ENCODE results near the gene TMEM174. TPM values are rescaled to one million over a fixed set of nuclear protein-coding genes. Genes with fewer than 3 reads are reported as not detected.
"Not testable (repeated sequence)": the region's sequence is repeated elsewhere in the genome, so short reads cannot be mapped to it uniquely, and the experiment has no call there.

Gene TMEM174
- total RNA-seq, 1 donor from 2014 or later: not detected

DNA sequence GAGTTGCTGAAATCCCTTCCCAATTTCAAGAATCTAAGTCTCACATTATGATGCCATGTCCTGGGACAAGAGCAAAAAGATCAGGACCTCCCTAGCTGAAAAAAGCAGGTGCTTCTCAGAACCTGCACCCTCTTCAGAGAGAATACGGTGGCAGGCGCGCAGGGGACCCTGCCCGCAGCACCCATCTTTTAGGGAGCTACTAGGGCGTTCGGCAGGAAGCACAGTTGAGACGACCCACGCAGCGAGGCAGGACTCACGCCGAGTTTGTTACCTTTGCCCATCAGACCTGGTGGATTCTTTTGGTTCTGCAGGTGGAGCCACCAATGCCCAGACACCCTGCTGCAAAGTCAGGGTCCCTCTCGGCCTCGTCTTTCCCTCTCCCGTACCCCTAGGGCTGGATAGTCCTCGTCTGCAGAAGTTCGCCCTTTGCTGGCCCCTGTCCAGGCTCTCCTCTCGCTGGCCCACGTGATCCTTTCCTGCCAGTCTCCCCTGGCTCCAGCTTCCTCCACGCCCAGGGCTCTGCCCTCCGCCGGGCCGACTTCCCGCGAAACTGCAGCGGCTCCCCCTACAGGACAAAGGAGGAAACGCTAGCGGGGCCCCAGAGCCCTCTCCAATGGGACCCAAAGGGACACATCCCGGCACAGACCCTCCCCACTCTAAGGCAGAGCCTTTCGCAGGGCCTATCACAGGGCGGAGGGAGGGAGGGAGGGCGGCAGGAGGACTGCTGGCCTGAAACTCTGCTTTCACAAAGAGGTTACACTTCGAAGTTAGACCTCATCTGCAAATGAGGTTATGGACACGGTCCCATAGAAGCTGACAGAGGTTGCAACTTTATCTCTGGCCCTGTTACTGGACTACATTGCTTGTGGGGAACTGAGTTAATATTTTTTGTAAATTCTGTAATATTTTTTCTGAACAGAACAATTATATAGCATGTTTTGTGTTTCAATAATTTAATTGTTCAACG is 28.8 kb downstream of the TMEM174 start:
- Histone ChIP-seq H3K4me3 (no peak overlapping the region), H3K27me3 (no peaks in the 10 kb centered on the region), H3K27ac (no peak overlapping the region), H3K4me1 (peaks cover 6% of the 10 kb centered on the region), H3K36me3 (no peaks in the 10 kb centered on the region), H3K9me3 (no peaks in the 10 kb centered on the region)
- DNase-seq (ENCODE audit: extremely low spot score in 2 of 2): no peak
- intact Hi-C loops (cut with DNase I): no loop called here
- TF ChIP-seq, protein P1, sequence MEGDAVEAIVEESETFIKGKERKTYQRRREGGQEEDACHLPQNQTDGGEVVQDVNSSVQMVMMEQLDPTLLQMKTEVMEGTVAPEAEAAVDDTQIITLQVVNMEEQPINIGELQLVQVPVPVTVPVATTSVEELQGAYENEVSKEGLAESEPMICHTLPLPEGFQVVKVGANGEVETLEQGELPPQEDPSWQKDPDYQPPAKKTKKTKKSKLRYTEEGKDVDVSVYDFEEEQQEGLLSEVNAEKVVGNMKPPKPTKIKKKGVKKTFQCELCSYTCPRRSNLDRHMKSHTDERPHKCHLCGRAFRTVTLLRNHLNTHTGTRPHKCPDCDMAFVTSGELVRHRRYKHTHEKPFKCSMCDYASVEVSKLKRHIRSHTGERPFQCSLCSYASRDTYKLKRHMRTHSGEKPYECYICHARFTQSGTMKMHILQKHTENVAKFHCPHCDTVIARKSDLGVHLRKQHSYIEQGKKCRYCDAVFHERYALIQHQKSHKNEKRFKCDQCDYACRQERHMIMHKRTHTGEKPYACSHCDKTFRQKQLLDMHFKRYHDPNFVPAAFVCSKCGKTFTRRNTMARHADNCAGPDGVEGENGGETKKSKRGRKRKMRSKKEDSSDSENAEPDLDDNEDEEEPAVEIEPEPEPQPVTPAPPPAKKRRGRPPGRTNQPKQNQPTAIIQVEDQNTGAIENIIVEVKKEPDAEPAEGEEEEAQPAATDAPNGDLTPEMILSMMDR (IDR thresholded peaks at IDR 0.05): peak; percentile 12 to 36 (median 34)
- no peak for TF ChIP-seq POLR2AphosphoS5 (IDR thresholded peaks at IDR 0.05; ENCODE audit: insufficient read depth in 1 of 2, low read depth in 1 of 2)

DNA sequence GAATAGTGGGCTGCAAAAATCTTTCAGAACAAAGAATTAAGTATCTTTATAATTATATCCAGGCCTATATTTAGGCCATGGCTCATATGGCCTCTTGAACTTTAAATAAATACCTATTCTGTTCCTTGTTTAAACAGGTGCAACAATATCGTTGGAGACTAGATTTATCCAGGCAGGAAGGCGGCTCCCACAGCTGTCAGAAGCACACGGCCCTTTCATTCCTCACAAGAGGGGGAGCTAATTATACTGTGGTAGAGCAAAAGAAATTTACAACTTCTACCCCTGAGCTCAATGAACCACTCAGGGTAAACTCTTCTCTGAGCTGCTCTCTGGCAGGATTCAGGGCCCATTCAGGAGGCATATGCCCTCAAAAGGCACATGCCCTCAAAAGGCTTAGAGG is 31.3 kb downstream of the TMEM174 start:
- no peak for DNase-seq (ENCODE audit: extremely low spot score in 2 of 2)
- intact Hi-C loops (cut with DNase I): no loop called here
- Histone ChIP-seq H3K9me3 (no peaks in the 10 kb centered on the region), H3K36me3 (no peaks in the 10 kb centered on the region), H3K4me1 (peaks cover 6% of the 10 kb centered on the region), H3K4me3 (no peak overlapping the region), H3K27ac (no peak overlapping the region), H3K27me3 (no peaks in the 10 kb centered on the region)
- TF ChIP-seq POLR2A (IDR thresholded peaks at IDR 0.05) (no peak), POLR2AphosphoS5 (IDR thresholded peaks at IDR 0.05; ENCODE audit: insufficient read depth in 1 of 2, low read depth in 1 of 2) (no peak)
- TF ChIP-seq, protein P1 (IDR thresholded peaks at IDR 0.05): no peak

DNA sequence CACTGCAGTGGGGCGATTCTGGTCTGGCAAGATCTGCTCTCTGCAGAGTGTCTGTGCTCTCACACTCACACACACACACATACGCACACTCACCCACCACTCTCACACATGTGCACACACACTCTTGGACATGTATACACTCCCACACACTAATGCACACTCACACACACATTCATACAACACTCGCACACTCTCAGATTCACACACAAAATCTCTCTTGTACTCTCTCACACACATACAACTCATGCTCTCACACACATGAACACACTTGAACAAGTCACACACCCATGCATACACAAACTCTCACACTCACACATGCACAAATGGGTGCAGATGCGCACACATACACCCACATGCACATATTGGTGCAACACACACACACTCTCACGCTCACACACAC is 31.7 kb downstream of the TMEM174 start:
- Histone ChIP-seq H3K9me3 (no peaks in the 10 kb centered on the region), H3K27me3 (no peaks in the 10 kb centered on the region), H3K4me1 (peaks cover 6% of the 10 kb centered on the region), H3K36me3 (no peaks in the 10 kb centered on the region), H3K4me3 (no peak overlapping the region), H3K27ac (no peak overlapping the region)
- TF ChIP-seq, protein P1 (IDR thresholded peaks at IDR 0.05): no peak
- TF ChIP-seq POLR2A (IDR thresholded peaks at IDR 0.05) (no peak), POLR2AphosphoS5 (IDR thresholded peaks at IDR 0.05; ENCODE audit: insufficient read depth in 1 of 2, low read depth in 1 of 2) (no peak)
- intact Hi-C loops (cut with DNase I): loop anchor here (5.0 kb wide), 1 partner anchor 248 kb away; no protein-coding TSS in a partner anchor
- DNase-seq (ENCODE audit: extremely low spot score in 2 of 2): no peak

DNA sequence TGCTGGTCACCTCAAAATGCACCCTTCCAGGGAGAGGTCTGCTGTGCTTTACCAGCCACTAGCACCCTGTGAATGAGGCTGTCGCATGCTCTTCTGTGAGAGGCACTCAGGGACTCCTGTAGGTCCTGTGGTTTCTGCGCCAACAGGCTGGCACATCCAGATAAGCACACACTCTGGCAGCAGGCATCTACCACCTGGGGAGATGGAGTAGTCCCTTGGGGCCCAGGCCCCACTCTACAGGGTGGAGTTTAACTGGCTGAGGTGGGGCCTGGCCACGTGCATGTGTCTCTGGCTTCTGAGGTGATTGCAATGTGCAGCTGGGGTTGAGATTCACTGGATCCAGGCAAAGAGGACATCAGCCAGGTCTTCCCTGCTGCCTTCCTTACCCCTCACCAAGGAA is 32.3 kb downstream of the TMEM174 start:
- TF ChIP-seq, protein P1 (IDR thresholded peaks at IDR 0.05): no peak
- TF ChIP-seq POLR2AphosphoS5 (IDR thresholded peaks at IDR 0.05; ENCODE audit: insufficient read depth in 1 of 2, low read depth in 1 of 2) (no peak), POLR2A (IDR thresholded peaks at IDR 0.05) (no peak)
- Histone ChIP-seq H3K4me1 (peaks cover 6% of the 10 kb centered on the region), H3K9me3 (no peaks in the 10 kb centered on the region), H3K36me3 (no peaks in the 10 kb centered on the region), H3K27me3 (no peaks in the 10 kb centered on the region), H3K27ac (no peak overlapping the region), H3K4me3 (no peak overlapping the region)
- intact Hi-C loops (cut with DNase I): loop anchor here (5.0 kb wide), 1 partner anchor 247 kb away; no protein-coding TSS in a partner anchor
- no peak for DNase-seq (ENCODE audit: extremely low spot score in 2 of 2)

DNA sequence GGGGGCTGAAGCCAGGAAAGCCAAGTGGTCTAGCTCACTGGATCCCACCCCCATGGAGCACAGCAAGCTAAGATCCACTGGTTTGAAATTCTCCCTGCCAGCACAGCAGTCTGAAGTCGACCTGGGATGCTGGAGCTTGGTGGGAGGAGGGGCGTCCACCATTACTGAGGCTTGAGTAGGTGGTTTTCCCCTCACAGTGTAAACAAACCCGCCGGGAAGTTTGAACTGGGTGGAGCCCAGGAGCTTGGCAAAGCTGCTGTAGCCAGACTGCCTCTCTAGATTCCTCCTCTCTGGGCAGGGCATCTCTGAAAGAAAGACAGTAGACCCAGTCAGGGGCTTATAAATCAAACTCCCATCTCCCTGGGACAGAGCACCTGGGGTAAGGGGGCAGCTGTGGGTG is 34.2 kb downstream of the TMEM174 start:
- H3K27me3 ChIP-seq, H3K27ac ChIP-seq: not testable (repeated sequence)

DNA sequence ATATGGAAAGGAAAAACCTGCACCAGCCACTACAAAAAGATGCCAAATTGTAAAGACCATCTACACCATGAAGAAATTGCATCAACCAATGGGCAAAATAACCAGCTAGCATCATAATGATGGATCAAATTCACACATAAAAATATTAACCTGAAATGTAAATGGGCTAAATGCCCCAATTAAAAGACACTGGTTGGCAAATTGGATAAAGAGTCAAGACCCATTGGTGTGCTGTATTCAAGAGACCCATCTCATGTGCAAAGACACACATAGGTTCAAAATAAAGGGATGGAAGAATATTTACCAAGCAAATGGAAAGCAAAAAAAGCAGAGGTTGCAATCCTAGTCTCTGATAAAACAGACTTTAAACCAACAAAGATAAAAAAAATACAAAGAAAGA is 36.1 kb downstream of the TMEM174 start:
- H3K36me3 ChIP-seq; H3K4me3 ChIP-seq; DNase-seq (ENCODE audit: extremely low spot score in 2 of 2); H3K27ac ChIP-seq; H3K9me3 ChIP-seq; H3K4me1 ChIP-seq; H3K27me3 ChIP-seq: not testable (repeated sequence)
- intact Hi-C loops (cut with DNase I): loop anchor here (5.0 kb wide), 1 partner anchor 243 kb away; no protein-coding TSS in a partner anchor

More for the DNA sequence above, 34.2 kb downstream of the TMEM174 start:
- DNase-seq (ENCODE audit: extremely low spot score in 2 of 2); H3K9me3 ChIP-seq; H3K36me3 ChIP-seq; H3K4me3 ChIP-seq; H3K4me1 ChIP-seq: not testable (repeated sequence)
- intact Hi-C loops (cut with DNase I): loop anchor here (5.0 kb wide), 1 partner anchor 245 kb away; no protein-coding TSS in a partner anchor

DNA sequence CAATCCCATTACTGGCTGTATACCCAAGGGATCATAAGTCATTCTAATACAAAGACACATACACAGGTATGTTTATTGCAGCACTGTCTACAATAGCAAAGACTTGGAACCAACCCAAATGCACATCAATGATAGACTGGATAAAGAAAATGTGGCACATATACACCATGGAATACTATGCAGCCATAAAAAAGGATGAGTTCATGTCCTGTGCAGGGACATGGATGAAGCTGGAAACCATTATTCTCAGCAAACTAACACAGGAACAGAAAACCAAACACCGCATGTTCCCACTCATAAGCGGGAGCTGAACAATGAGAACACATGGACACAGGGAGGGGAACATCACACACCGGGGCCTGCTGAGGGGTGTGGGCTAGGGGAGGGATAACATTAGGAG is 39.7 kb downstream of the TMEM174 start:
- DNase-seq (ENCODE audit: extremely low spot score in 2 of 2); H3K36me3 ChIP-seq; H3K27me3 ChIP-seq; H3K9me3 ChIP-seq; H3K4me3 ChIP-seq; H3K27ac ChIP-seq: not testable (repeated sequence)
- intact Hi-C loops (cut with DNase I): loop anchor here (10.0 kb wide), 1 partner anchor 82 kb away; no protein-coding TSS in a partner anchor
- peaks cover 12% of the 10 kb centered on the region for H3K4me1 ChIP-seq

All from vagina (tissue), 2 donors.